ENCODE measurements around the gene RTL10. TPM values are rescaled to one million over a fixed set of nuclear protein-coding genes. Genes with fewer than 3 reads are reported as not detected.

The RTL10 gene
- total RNA-seq, 1 experiment from 2014 or later: 26.7 TPM

DNA sequence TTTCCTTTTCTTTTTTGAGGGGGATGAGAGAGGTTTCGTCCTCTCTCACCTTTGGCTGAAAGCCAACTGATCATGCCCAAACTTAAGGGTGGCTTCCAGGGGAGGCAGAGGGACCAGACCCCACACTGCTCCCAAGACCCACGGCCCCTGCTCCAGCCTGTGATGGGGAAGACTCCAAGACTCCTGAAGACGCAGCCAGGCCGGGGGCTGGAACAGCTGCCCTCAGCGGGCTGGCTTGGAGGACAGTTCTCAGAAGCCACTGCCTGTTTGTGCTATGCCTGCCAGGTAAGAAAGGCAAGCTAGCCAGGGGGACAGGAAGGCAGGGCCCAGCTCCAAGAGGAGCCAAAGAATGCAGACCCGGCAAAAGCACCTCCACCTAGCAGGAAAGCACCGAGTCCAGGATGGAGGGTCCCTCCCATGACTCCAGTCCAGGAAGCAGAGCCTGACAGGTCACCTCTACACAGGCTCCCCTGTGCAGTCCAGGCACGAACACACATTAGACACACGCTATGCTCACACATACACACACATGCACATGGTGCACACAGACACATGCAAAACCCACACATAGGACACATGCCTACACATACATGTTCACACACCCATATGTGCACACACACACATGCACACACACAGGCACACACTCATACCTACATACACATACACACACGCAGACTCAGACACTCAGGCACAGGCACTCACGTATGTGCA is 31.3 kb downstream of the RTL10 start:
- Histone ChIP-seq H3K9me3 (ENCODE audit: control insufficient read depth, insufficient read depth, low read depth, low read length) (no peaks in the 10 kb centered on the region), H3K27me3 (ENCODE audit: control insufficient read depth, insufficient read depth, low read length) (no peaks in the 10 kb centered on the region), H3K36me3 (ENCODE audit: control insufficient read depth, insufficient read depth, low read length) (no peaks in the 10 kb centered on the region), H3K4me1 (ENCODE audit: control insufficient read depth, insufficient read depth, low read length) (no peaks in the 10 kb centered on the region; the same call in 1 of the 2 replicates), H3K4me3 (ENCODE audit: low read depth in 2 of 2, low read length in 2 of 2) (no peak overlapping the region), H3K27ac (ENCODE audit: low read length) (no peak overlapping the region)
- ChIA-PET POLR2A (no interaction called here), CTCF (no interaction called here)
- intact Hi-C loops (cut with micrococcal nuclease; ENCODE audit: unreplicated experiment): no loop called here
- TF ChIP-seq, protein P1, sequence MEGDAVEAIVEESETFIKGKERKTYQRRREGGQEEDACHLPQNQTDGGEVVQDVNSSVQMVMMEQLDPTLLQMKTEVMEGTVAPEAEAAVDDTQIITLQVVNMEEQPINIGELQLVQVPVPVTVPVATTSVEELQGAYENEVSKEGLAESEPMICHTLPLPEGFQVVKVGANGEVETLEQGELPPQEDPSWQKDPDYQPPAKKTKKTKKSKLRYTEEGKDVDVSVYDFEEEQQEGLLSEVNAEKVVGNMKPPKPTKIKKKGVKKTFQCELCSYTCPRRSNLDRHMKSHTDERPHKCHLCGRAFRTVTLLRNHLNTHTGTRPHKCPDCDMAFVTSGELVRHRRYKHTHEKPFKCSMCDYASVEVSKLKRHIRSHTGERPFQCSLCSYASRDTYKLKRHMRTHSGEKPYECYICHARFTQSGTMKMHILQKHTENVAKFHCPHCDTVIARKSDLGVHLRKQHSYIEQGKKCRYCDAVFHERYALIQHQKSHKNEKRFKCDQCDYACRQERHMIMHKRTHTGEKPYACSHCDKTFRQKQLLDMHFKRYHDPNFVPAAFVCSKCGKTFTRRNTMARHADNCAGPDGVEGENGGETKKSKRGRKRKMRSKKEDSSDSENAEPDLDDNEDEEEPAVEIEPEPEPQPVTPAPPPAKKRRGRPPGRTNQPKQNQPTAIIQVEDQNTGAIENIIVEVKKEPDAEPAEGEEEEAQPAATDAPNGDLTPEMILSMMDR (IDR thresholded peaks at IDR 0.05): no peak
- TF ChIP-seq SIN3A (IDR thresholded peaks at IDR 0.05; ENCODE audit: borderline replicate concordance, insufficient read depth, low read depth, low read length) (no peak), POLR2AphosphoS5 (IDR thresholded peaks at IDR 0.05; ENCODE audit: low read depth, low read length) (no peak), REST (IDR thresholded peaks at IDR 0.05; ENCODE audit: insufficient read depth in 1 of 2, low read depth in 2 of 2, low read length in 1 of 2) (no peak), TCF7L2 (IDR thresholded peaks at IDR 0.05; ENCODE audit: low read depth, low read length) (no peak)
- no TSS peak for BruUV-seq (replicated peaks)
- ATAC-seq (no peak), DNase-seq (ENCODE audit: low read depth, low spot score) (no peak)
- in situ Hi-C loops (cut with HindIII; ENCODE audit: low pct_unique_long_range_greater_than_20kb, low sequenced_read_pairs): no loop called here

GRCh38 chr22:19822301-19823117 is 32.2 kb downstream of the RTL10 start:
- H3K27ac ChIP-seq (ENCODE audit: low read length): no peak overlapping the region
- CTCF ChIA-PET: no interaction called here
- POLR2A ChIA-PET: no interaction called here
- no TSS peak for BruUV-seq (replicated peaks)
- no peaks in the 10 kb centered on the region for H3K9me3 ChIP-seq (ENCODE audit: control insufficient read depth, insufficient read depth, low read depth, low read length)
- in situ Hi-C loops (cut with HindIII; ENCODE audit: low pct_unique_long_range_greater_than_20kb, low sequenced_read_pairs): no loop called here
- no peaks in the 10 kb centered on the region for H3K27me3 ChIP-seq (ENCODE audit: control insufficient read depth, insufficient read depth, low read length)
- H3K4me1 ChIP-seq (ENCODE audit: control insufficient read depth, insufficient read depth, low read length): no peaks in the 10 kb centered on the region; the same call in 1 of the 2 replicates
- intact Hi-C loops (cut with micrococcal nuclease; ENCODE audit: unreplicated experiment): no loop called here
- no peaks in the 10 kb centered on the region for H3K36me3 ChIP-seq (ENCODE audit: control insufficient read depth, insufficient read depth, low read length)
- TF ChIP-seq, protein P1 (IDR thresholded peaks at IDR 0.05): no peak
- TF ChIP-seq POLR2AphosphoS5 (IDR thresholded peaks at IDR 0.05; ENCODE audit: low read depth, low read length): no peak
- no peak for TF ChIP-seq SIN3A (IDR thresholded peaks at IDR 0.05; ENCODE audit: borderline replicate concordance, insufficient read depth, low read depth, low read length)
- no peak for TF ChIP-seq TCF7L2 (IDR thresholded peaks at IDR 0.05; ENCODE audit: low read depth, low read length)
- TF ChIP-seq REST (IDR thresholded peaks at IDR 0.05; ENCODE audit: insufficient read depth in 1 of 2, low read depth in 2 of 2, low read length in 1 of 2): no peak
- ATAC-seq: no peak
- DNase-seq (ENCODE audit: low read depth, low spot score): no peak
- H3K4me3 ChIP-seq (ENCODE audit: low read depth in 2 of 2, low read length in 2 of 2): no peak overlapping the region
